Measurements from ENCODE around the gene FAM47E.
"Not testable (repeated sequence)": the region's sequence is repeated elsewhere in the genome, so short reads cannot be mapped to it uniquely, and the experiment has no call there.

The FAM47E gene

GRCh38 chr4:76283900-76284299 is 32.4 kb downstream of the FAM47E start:
- H3K79me1 ChIP-seq (replicated peaks; ENCODE audit: low read length, poor library complexity, severe bottlenecking), result no peaks in the 10 kb centered on the region
- no peak overlapping the region for H3K14ac ChIP-seq (ENCODE audit: low read length in 2 of 2)
- H2BK5ac ChIP-seq (ENCODE audit: low read depth, low read length, poor library complexity, severe bottlenecking), result no peak overlapping the region
- H3K9me3 ChIP-seq (ENCODE audit: control insufficient read depth, low read length), result no peaks in the 10 kb centered on the region
- no peak overlapping the region for H4K8ac ChIP-seq (ENCODE audit: low read length)
- no peak overlapping the region for H3K18ac ChIP-seq (ENCODE audit: low read depth in 1 of 2, low read length in 2 of 2)
- no peak overlapping the region for H3K4ac ChIP-seq (ENCODE audit: low read depth in 1 of 2, low read length in 2 of 2)
- H4K91ac ChIP-seq (ENCODE audit: low read length), result no peak overlapping the region
- no peak overlapping the region for H3K4me3 ChIP-seq (ENCODE audit: insufficient read depth in 1 of 2, low read depth in 1 of 2, low read length in 2 of 2)
- H2BK12ac ChIP-seq (ENCODE audit: low read length in 2 of 2), result no peak overlapping the region
- H3K36me3 ChIP-seq (ENCODE audit: control insufficient read depth in 1 of 2, insufficient read depth in 2 of 2, low read depth in 1 of 2, low read length in 2 of 2), result no peaks in the 10 kb centered on the region
- 57% methylated on average over 4 of the region's 4 CpGs for WGBS
- H2BK120ac ChIP-seq (ENCODE audit: low read depth, low read length), result no peak overlapping the region
- H3K23ac ChIP-seq (ENCODE audit: low read length in 2 of 2), result no peak overlapping the region
- H2AFZ ChIP-seq (ENCODE audit: low read depth, low read length), result no peak overlapping the region
- H2BK15ac ChIP-seq (ENCODE audit: low read depth, poor library complexity, severe bottlenecking), result no peak overlapping the region
- no peaks in the 10 kb centered on the region for H3K27me3 ChIP-seq (ENCODE audit: control insufficient read depth in 1 of 2, insufficient read depth in 1 of 2, low read length in 2 of 2)
- H2AK5ac ChIP-seq (ENCODE audit: low read length, severe bottlenecking), result no peak overlapping the region
- H3K9ac ChIP-seq (ENCODE audit: low read length), result no peak overlapping the region
- DNase-seq, result no peak
- peaks cover 1% of the 10 kb centered on the region for H3K4me1 ChIP-seq (ENCODE audit: control insufficient read depth, insufficient read depth, low read depth, low read length)
- H3K27ac ChIP-seq (ENCODE audit: low read length, poor library complexity, severe bottlenecking), result no peak overlapping the region
- H3K4me2 ChIP-seq (ENCODE audit: low read length, poor library complexity, severe bottlenecking), result no peak overlapping the region

- not testable (repeated sequence) for H2BK120ac ChIP-seq (ENCODE audit: low read depth, low read length); H2AK5ac ChIP-seq (ENCODE audit: low read length, severe bottlenecking); DNase-seq; H3K4me1 ChIP-seq (ENCODE audit: control insufficient read depth, insufficient read depth, low read depth, low read length); H2BK5ac ChIP-seq (ENCODE audit: low read depth, low read length, poor library complexity, severe bottlenecking); H3K23ac ChIP-seq (ENCODE audit: low read length in 2 of 2); H3K4me2 ChIP-seq (ENCODE audit: low read length, poor library complexity, severe bottlenecking); H2AFZ ChIP-seq (ENCODE audit: low read depth, low read length); H3K9me3 ChIP-seq (ENCODE audit: control insufficient read depth, low read length); H3K14ac ChIP-seq (ENCODE audit: low read length in 2 of 2); H3K4me3 ChIP-seq (ENCODE audit: insufficient read depth in 1 of 2, low read depth in 1 of 2, low read length in 2 of 2); H4K91ac ChIP-seq (ENCODE audit: low read length); H3K4ac ChIP-seq (ENCODE audit: low read depth in 1 of 2, low read length in 2 of 2); H3K79me1 ChIP-seq (replicated peaks; ENCODE audit: low read length, poor library complexity, severe bottlenecking); H2BK12ac ChIP-seq (ENCODE audit: low read length in 2 of 2); H3K36me3 ChIP-seq (ENCODE audit: control insufficient read depth in 1 of 2, insufficient read depth in 2 of 2, low read depth in 1 of 2, low read length in 2 of 2); H2BK15ac ChIP-seq (ENCODE audit: low read depth, poor library complexity, severe bottlenecking); H3K18ac ChIP-seq (ENCODE audit: low read depth in 1 of 2, low read length in 2 of 2); H3K27ac ChIP-seq (ENCODE audit: low read length, poor library complexity, severe bottlenecking); H3K9ac ChIP-seq (ENCODE audit: low read length); H4K8ac ChIP-seq (ENCODE audit: low read length)
- H3K27me3 ChIP-seq (ENCODE audit: control insufficient read depth in 1 of 2, insufficient read depth in 1 of 2, low read length in 2 of 2), result peaks cover 0 to 18% of the 10 kb centered on the region in 2 experiments
- WGBS, result 59% methylated on average over 3 of the region's 3 CpGs
Measured at GRCh38 chr4:76287811-76288210, 36.3 kb downstream of the FAM47E start.

GRCh38 chr4:76292730-76293129 is 41.2 kb downstream of the FAM47E start:
- WGBS, result 84% methylated on average over 2 of the region's 3 CpGs
- Histone ChIP-seq H3K18ac (ENCODE audit: low read depth in 1 of 2, low read length in 2 of 2) (no peak overlapping the region), H3K9ac (ENCODE audit: low read length) (no peak overlapping the region), H2AK5ac (ENCODE audit: low read length, severe bottlenecking) (no peak overlapping the region), H2BK12ac (ENCODE audit: low read length in 2 of 2) (no peak overlapping the region), H3K14ac (ENCODE audit: low read length in 2 of 2) (no peak overlapping the region), H3K27me3 (ENCODE audit: control insufficient read depth in 1 of 2, insufficient read depth in 1 of 2, low read length in 2 of 2) (peaks cover 0 to 21% of the 10 kb centered on the region in 2 experiments), H3K4me3 (ENCODE audit: insufficient read depth in 1 of 2, low read depth in 1 of 2, low read length in 2 of 2) (no peak overlapping the region), H3K27ac (ENCODE audit: low read length, poor library complexity, severe bottlenecking) (no peak overlapping the region), H2AFZ (ENCODE audit: low read depth, low read length) (no peak overlapping the region), H3K4ac (ENCODE audit: low read depth in 1 of 2, low read length in 2 of 2) (no peak overlapping the region), H3K36me3 (ENCODE audit: control insufficient read depth in 1 of 2, insufficient read depth in 2 of 2, low read depth in 1 of 2, low read length in 2 of 2) (no peaks in the 10 kb centered on the region), H3K23ac (ENCODE audit: low read length in 2 of 2) (no peak overlapping the region), H4K91ac (ENCODE audit: low read length) (no peak overlapping the region), H4K8ac (ENCODE audit: low read length) (no peak overlapping the region), H3K79me1 (replicated peaks; ENCODE audit: low read length, poor library complexity, severe bottlenecking) (no peaks in the 10 kb centered on the region), H2BK15ac (ENCODE audit: low read depth, poor library complexity, severe bottlenecking) (no peak overlapping the region), H3K9me3 (ENCODE audit: control insufficient read depth, low read length) (peaks cover 7% of the 10 kb centered on the region), H3K4me1 (ENCODE audit: control insufficient read depth, insufficient read depth, low read depth, low read length) (no peaks in the 10 kb centered on the region), H3K4me2 (ENCODE audit: low read length, poor library complexity, severe bottlenecking) (no peak overlapping the region), H2BK120ac (ENCODE audit: low read depth, low read length) (no peak overlapping the region), H2BK5ac (ENCODE audit: low read depth, low read length, poor library complexity, severe bottlenecking) (no peak overlapping the region)
- no peak for DNase-seq

GRCh38 chr4:76293772-76294171 is 42.3 kb downstream of the FAM47E start:
- Histone ChIP-seq H2BK15ac (ENCODE audit: low read depth, poor library complexity, severe bottlenecking) (no peak overlapping the region), H3K18ac (ENCODE audit: low read depth in 1 of 2, low read length in 2 of 2) (no peak overlapping the region), H2BK12ac (ENCODE audit: low read length in 2 of 2) (no peak overlapping the region), H3K4me2 (ENCODE audit: low read length, poor library complexity, severe bottlenecking) (no peak overlapping the region), H3K14ac (ENCODE audit: low read length in 2 of 2) (no peak overlapping the region), H3K9me3 (ENCODE audit: control insufficient read depth, low read length) (peaks cover 12% of the 10 kb centered on the region), H2BK120ac (ENCODE audit: low read depth, low read length) (no peak overlapping the region), H3K4me1 (ENCODE audit: control insufficient read depth, insufficient read depth, low read depth, low read length) (no peaks in the 10 kb centered on the region), H3K27ac (ENCODE audit: low read length, poor library complexity, severe bottlenecking) (no peak overlapping the region), H4K8ac (ENCODE audit: low read length) (no peak overlapping the region), H4K91ac (ENCODE audit: low read length) (no peak overlapping the region), H3K36me3 (ENCODE audit: control insufficient read depth in 1 of 2, insufficient read depth in 2 of 2, low read depth in 1 of 2, low read length in 2 of 2) (no peaks in the 10 kb centered on the region), H3K27me3 (ENCODE audit: control insufficient read depth in 1 of 2, insufficient read depth in 1 of 2, low read length in 2 of 2) (peaks cover 0 to 21% of the 10 kb centered on the region in 2 experiments), H2AFZ (ENCODE audit: low read depth, low read length) (no peak overlapping the region), H3K23ac (ENCODE audit: low read length in 2 of 2) (no peak overlapping the region), H3K9ac (ENCODE audit: low read length) (peak overlapping the region; percentile 60), H2AK5ac (ENCODE audit: low read length, severe bottlenecking) (no peak overlapping the region), H3K4me3 (ENCODE audit: insufficient read depth in 1 of 2, low read depth in 1 of 2, low read length in 2 of 2) (no peak overlapping the region), H3K4ac (ENCODE audit: low read depth in 1 of 2, low read length in 2 of 2) (no peak overlapping the region), H3K79me1 (replicated peaks; ENCODE audit: low read length, poor library complexity, severe bottlenecking) (no peaks in the 10 kb centered on the region), H2BK5ac (ENCODE audit: low read depth, low read length, poor library complexity, severe bottlenecking) (no peak overlapping the region)
- 60% methylated on average over 2 of the region's 2 CpGs for WGBS
- DNase-seq, result no peak
